Measurements from ENCODE around the gene CAMK4.

DNA sequence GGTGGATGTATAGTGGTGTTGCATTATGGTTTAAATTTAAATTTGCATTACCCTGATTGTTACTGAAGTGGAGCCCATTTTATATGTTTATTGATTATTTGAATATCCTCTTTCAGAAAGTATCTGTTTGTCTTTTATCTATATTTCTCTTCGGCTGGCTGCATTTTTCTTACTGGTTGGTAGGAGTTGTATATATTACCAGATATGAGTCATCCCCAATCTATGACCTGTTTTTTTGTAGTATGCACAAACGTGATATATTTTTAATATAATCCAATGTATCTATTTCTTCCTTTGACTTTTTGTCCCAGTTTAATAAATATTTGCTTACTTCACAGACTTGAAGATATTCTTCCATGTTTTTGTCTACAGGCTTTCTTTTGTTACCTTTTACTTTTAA, 29.3 kb upstream of the CAMK4 start:
- TF ChIP-seq, protein P1, sequence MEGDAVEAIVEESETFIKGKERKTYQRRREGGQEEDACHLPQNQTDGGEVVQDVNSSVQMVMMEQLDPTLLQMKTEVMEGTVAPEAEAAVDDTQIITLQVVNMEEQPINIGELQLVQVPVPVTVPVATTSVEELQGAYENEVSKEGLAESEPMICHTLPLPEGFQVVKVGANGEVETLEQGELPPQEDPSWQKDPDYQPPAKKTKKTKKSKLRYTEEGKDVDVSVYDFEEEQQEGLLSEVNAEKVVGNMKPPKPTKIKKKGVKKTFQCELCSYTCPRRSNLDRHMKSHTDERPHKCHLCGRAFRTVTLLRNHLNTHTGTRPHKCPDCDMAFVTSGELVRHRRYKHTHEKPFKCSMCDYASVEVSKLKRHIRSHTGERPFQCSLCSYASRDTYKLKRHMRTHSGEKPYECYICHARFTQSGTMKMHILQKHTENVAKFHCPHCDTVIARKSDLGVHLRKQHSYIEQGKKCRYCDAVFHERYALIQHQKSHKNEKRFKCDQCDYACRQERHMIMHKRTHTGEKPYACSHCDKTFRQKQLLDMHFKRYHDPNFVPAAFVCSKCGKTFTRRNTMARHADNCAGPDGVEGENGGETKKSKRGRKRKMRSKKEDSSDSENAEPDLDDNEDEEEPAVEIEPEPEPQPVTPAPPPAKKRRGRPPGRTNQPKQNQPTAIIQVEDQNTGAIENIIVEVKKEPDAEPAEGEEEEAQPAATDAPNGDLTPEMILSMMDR (IDR thresholded peaks at IDR 0.05 in 2 of 3, conservative IDR thresholded peaks at IDR 0.05 in 1 of 3; ENCODE audit: borderline replicate concordance in 1 of 3, insufficient read depth in 1 of 3, low read depth in 2 of 3, low read length in 2 of 3) = no peak
- TF ChIP-seq RAD21 (IDR thresholded peaks at IDR 0.05; ENCODE audit: low read depth) (no peak), CEBPB (IDR thresholded peaks at IDR 0.05; ENCODE audit: low read depth) (no peak), SRF (IDR thresholded peaks at IDR 0.05; ENCODE audit: low read depth) (no peak), SP1 (IDR thresholded peaks at IDR 0.05; ENCODE audit: low read depth) (no peak), EZH2 (IDR thresholded peaks at IDR 0.05) (no peak), POLR2A (IDR thresholded peaks at IDR 0.05; ENCODE audit: borderline replicate concordance, extremely low read depth, insufficient read depth, insufficient read length) (no peak), YY1 (IDR thresholded peaks at IDR 0.05; ENCODE audit: extremely low read depth, insufficient replicate concordance, low read depth, low read length) (no peak)
- TF ChIP-seq, protein P2, sequence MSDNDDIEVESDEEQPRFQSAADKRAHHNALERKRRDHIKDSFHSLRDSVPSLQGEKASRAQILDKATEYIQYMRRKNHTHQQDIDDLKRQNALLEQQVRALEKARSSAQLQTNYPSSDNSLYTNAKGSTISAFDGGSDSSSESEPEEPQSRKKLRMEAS (IDR thresholded peaks at IDR 0.05) = no peak
- TF ChIP-seq, protein P3, sequence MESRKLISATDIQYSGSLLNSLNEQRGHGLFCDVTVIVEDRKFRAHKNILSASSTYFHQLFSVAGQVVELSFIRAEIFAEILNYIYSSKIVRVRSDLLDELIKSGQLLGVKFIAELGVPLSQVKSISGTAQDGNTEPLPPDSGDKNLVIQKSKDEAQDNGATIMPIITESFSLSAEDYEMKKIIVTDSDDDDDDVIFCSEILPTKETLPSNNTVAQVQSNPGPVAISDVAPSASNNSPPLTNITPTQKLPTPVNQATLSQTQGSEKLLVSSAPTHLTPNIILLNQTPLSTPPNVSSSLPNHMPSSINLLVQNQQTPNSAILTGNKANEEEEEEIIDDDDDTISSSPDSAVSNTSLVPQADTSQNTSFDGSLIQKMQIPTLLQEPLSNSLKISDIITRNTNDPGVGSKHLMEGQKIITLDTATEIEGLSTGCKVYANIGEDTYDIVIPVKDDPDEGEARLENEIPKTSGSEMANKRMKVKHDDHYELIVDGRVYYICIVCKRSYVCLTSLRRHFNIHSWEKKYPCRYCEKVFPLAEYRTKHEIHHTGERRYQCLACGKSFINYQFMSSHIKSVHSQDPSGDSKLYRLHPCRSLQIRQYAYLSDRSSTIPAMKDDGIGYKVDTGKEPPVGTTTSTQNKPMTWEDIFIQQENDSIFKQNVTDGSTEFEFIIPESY (IDR thresholded peaks at IDR 0.05; ENCODE audit: extremely low read depth, insufficient replicate concordance, low read length) = no peak

All from HCT116 (cell line).